Activated CD4-positive, CD25-positive, alpha-beta regulatory T cell treated with anti-CD3 and anti-CD28 coated beads, Interleukin-2, amount 50 U/mL, for 72 hours (primary cell): ENCODE results near the gene IFNGR1.

Experiments used
- DNase-seq: peaks from one replicate; pipeline ENCODE4 v3.0.0; 2021

IFNGR1 gene

GRCh38 chr6:137173501-137173900 lies 45.7 kb downstream of the IFNGR1 start, which contains the start of gene IL22RA2:
Gene IL22RA2 (minus strand): TSS chr6:137173644. CDS start chr6:137161749, 11,895 bp downstream.
- DNase-seq, result no peak

- no peak for DNase-seq
Observed at GRCh38 chr6:137172734-137173431, 46.3 kb downstream of the IFNGR1 start.

- DNase-seq, result no peak
Observed at GRCh38 chr6:137171824-137172733, 47.1 kb downstream of the IFNGR1 start.

- no peak for DNase-seq
Observed at GRCh38 chr6:137171053-137171374, 48.2 kb downstream of the IFNGR1 start.

GRCh38 chr6:137170266-137171052 lies 48.7 kb downstream of the IFNGR1 start:
- DNase-seq, result no peak

- DNase-seq, result no peak
Observed at GRCh38 chr6:137167702-137168377, 51.3 kb downstream of the IFNGR1 start.

GRCh38 chr6:137166247-137167098 lies 52.7 kb downstream of the IFNGR1 start:
- no peak for DNase-seq

GRCh38 chr6:137165375-137166246 lies 53.6 kb downstream of the IFNGR1 start:
- DNase-seq, result no peak

GRCh38 chr6:137163732-137164318 lies 55.4 kb downstream of the IFNGR1 start:
- DNase-seq, result no peak

- DNase-seq, result no peak
Observed at GRCh38 chr6:137162692-137163306, 56.4 kb downstream of the IFNGR1 start.

GRCh38 chr6:137161949-137162348 lies 57.2 kb downstream of the IFNGR1 start:
- no peak for DNase-seq

- DNase-seq, result no peak
Observed at GRCh38 chr6:137160763-137161162, 58.4 kb downstream of the IFNGR1 start.

- DNase-seq, result no peak
Observed at GRCh38 chr6:137159912-137160311, 59.3 kb downstream of the IFNGR1 start.

- DNase-seq, result no peak
Observed at GRCh38 chr6:137157601-137158000, 61.6 kb downstream of the IFNGR1 start.

- DNase-seq, result no peak
Observed at GRCh38 chr6:137156650-137157049, 62.5 kb downstream of the IFNGR1 start.

GRCh38 chr6:137155830-137156229 lies 63.4 kb downstream of the IFNGR1 start:
- no peak for DNase-seq

GRCh38 chr6:137150072-137150471 lies 69.1 kb downstream of the IFNGR1 start:
- DNase-seq, result no peak

- DNase-seq, result no peak
Observed at GRCh38 chr6:137149035-137149393, 70.2 kb downstream of the IFNGR1 start.

GRCh38 chr6:137148306-137149034 lies 70.7 kb downstream of the IFNGR1 start:
- DNase-seq, result no peak
